H9 (cell line): ENCODE results near the gene VWC2. TPM values are rescaled to one million over a fixed set of nuclear protein-coding genes. Genes with fewer than 3 reads are reported as not detected.

Experiments used
- DNase-seq: peaks from one replicate; pipeline ENCODE4 v3.0.0-alpha.2; 2017
- H2AFZ ChIP-seq: one replicate; pipeline ENCODE4 v1.6.1; 2013; ENCODE audit warnings: mild to moderate bottlenecking, low read length, control low read depth, moderate library complexity
- H2AK5ac ChIP-seq: 2 replicates; pipeline ENCODE4 v1.6.1; 2013; ENCODE audit warnings: low read length, control low read depth, mixed read lengths; ENCODE audit not compliant: insufficient read length
- H2BK120ac ChIP-seq: one replicate; pipeline ENCODE4 v1.6.1; 2013; ENCODE audit warnings: low read depth, mild to moderate bottlenecking, low read length, control low read depth, inconsistent platforms; ENCODE audit not compliant: poor library complexity, severe bottlenecking
- H2BK12ac ChIP-seq: 2 replicates; pipeline ENCODE4 v1.6.1; 2013; ENCODE audit warnings: low read length, control low read depth, mixed read lengths, low read depth; ENCODE audit not compliant: insufficient read length
- H2BK15ac ChIP-seq: 2 replicates; pipeline ENCODE4 v1.6.1; 2013; ENCODE audit warnings: low read depth, low read length, control low read depth
- H2BK20ac ChIP-seq: one replicate; pipeline ENCODE4 v1.6.1; 2013; ENCODE audit warnings: low read depth, mild to moderate bottlenecking, low read length, control low read depth, inconsistent platforms; ENCODE audit not compliant: poor library complexity, severe bottlenecking
- H2BK5ac ChIP-seq: 2 replicates; pipeline ENCODE4 v1.6.1; 2013; ENCODE audit warnings: low read length, control low read depth, mixed read lengths; ENCODE audit not compliant: insufficient read length
- H3K14ac ChIP-seq: 2 replicates; pipeline ENCODE4 v1.6.1; 2013; ENCODE audit warnings: low read length, control low read depth; ENCODE audit not compliant: insufficient read depth
- H3K18ac ChIP-seq: 2 replicates; pipeline ENCODE4 v1.6.1; 2013; ENCODE audit warnings: low read depth, mild to moderate bottlenecking, mixed read lengths, low read length, control low read depth; ENCODE audit not compliant: insufficient read length
- H3K23ac ChIP-seq: 2 replicates; pipeline ENCODE4 v1.6.1; 2013; ENCODE audit warnings: low read length, control low read depth, mixed read lengths, low read depth; ENCODE audit not compliant: insufficient read length
- H3K23me2 ChIP-seq: 2 replicates; pipeline ENCODE4 v1.6.1; 2013; ENCODE audit warnings: low read depth, mild to moderate bottlenecking, mixed read lengths, low read length, control low read depth; ENCODE audit not compliant: insufficient read length, poor library complexity, severe bottlenecking
- H3K27ac ChIP-seq: 2 replicates; pipeline ENCODE4 v1.5.1; 2013; ENCODE audit warnings: low read length, control low read depth, mixed read lengths, low read depth; ENCODE audit not compliant: insufficient read length
- H3K27me3 ChIP-seq: 2 replicates; pipeline ENCODE4 v1.6.1; 2013; ENCODE audit warnings: low read length, control low read depth, inconsistent platforms; ENCODE audit not compliant: insufficient read depth
- H3K4ac ChIP-seq: 2 replicates; pipeline ENCODE4 v1.6.1; 2013; ENCODE audit warnings: low read depth, mild to moderate bottlenecking, control low read depth, inconsistent platforms, low read length, moderate library complexity
- H3K4me1 ChIP-seq: 2 replicates; pipeline ENCODE4 v1.6.1; 2013; ENCODE audit warnings: low read length, control low read depth, inconsistent platforms; ENCODE audit not compliant: insufficient read depth
- H3K4me2 ChIP-seq: 2 replicates; pipeline ENCODE4 v1.6.1; 2013; ENCODE audit warnings: low read length, control low read depth, mixed read lengths; ENCODE audit not compliant: insufficient read length, insufficient read depth
- H3K56ac ChIP-seq: 2 replicates; pipeline ENCODE4 v1.6.1; 2013; ENCODE audit warnings: low read depth, mild to moderate bottlenecking, mixed read lengths, low read length, control low read depth; ENCODE audit not compliant: insufficient read length
- H3K79me1 ChIP-seq: 2 replicates; pipeline ENCODE4 v1.6.1; 2013; ENCODE audit warnings: low read depth, mild to moderate bottlenecking, moderate library complexity, low read length, control low read depth, inconsistent platforms; ENCODE audit not compliant: insufficient read depth, poor library complexity, severe bottlenecking
- H3K79me2 ChIP-seq: 2 replicates; pipeline ENCODE4 v1.6.1; 2013; ENCODE audit warnings: low read length, control low read depth, inconsistent platforms; ENCODE audit not compliant: insufficient read depth
- H3K9ac ChIP-seq: 2 replicates; pipeline ENCODE4 v1.6.1; 2013; ENCODE audit warnings: low read length, control low read depth, mixed read lengths; ENCODE audit not compliant: insufficient read length; ENCODE audit errors: extremely low read depth
- H3K9me3 ChIP-seq: one replicate; pipeline ENCODE4 v1.6.1; 2013; ENCODE audit warnings: low read depth, low read length, inconsistent platforms; ENCODE audit not compliant: control insufficient read depth
- H3T11ph ChIP-seq: one replicate; pipeline ENCODE4 v1.6.1; 2013; ENCODE audit warnings: mild to moderate bottlenecking, low read length, control low read depth, inconsistent platforms
- H4K20me1 ChIP-seq: one replicate; pipeline ENCODE4 v1.6.1; 2013; ENCODE audit not compliant: control insufficient read depth, insufficient read length, insufficient read depth
- H4K5ac ChIP-seq: 2 replicates; pipeline ENCODE4 v1.6.1; 2013; ENCODE audit warnings: low read depth, mild to moderate bottlenecking, mixed read lengths, low read length, control low read depth; ENCODE audit not compliant: insufficient read length
- H4K8ac ChIP-seq: replicated peaks from 2 replicates; pipeline ENCODE4 v1.6.1; 2013; ENCODE audit warnings: low read length, control low read depth, mixed read lengths, low read depth; ENCODE audit not compliant: insufficient read length
- H4K91ac ChIP-seq: 2 replicates; pipeline ENCODE4 v1.6.1; 2013; ENCODE audit warnings: low read depth, mild to moderate bottlenecking, moderate library complexity, mixed read lengths, low read length, control low read depth; ENCODE audit not compliant: insufficient read length
- H3K27ac Mint-ChIP-seq, 3 experiments: 2 replicates in 2 of 3; 3 replicates in 1 of 3; pipeline ENCODE4 v1.8.0; 2020 to 2021; ENCODE audit warnings: mixed read lengths in 3 of 3, mild to moderate bottlenecking in 1 of 3, moderate library complexity in 1 of 3
- H3K27me3 Mint-ChIP-seq: 2 replicates; pipeline ENCODE4 v1.8.0; 2021; ENCODE audit warnings: low read depth, mild to moderate bottlenecking, moderate library complexity, mixed read lengths
- H3K36me3 Mint-ChIP-seq, 3 experiments: 2 replicates in 2 of 3; 3 replicates in 1 of 3; pipeline ENCODE4 v1.8.0; 2020 to 2021; ENCODE audit warnings: low read depth in 3 of 3, mixed read lengths in 3 of 3; ENCODE audit not compliant: insufficient read depth in 1 of 3
- H3K4me1 Mint-ChIP-seq, 2 experiments: 2 replicates each; pipeline ENCODE4 v1.8.0; 2020; ENCODE audit warnings: mixed read lengths in 2 of 2
- H3K4me3 Mint-ChIP-seq, 2 experiments: 2 replicates in 1 of 2; 3 replicates in 1 of 2; pipeline ENCODE4 v1.8.0; 2020 to 2021; ENCODE audit warnings: mild to moderate bottlenecking in 2 of 2, mixed read lengths in 2 of 2, moderate library complexity in 1 of 2
- H3K9me3 Mint-ChIP-seq, 2 experiments: 2 replicates in 1 of 2; 3 replicates in 1 of 2; pipeline ENCODE4 v1.8.0; 2020; ENCODE audit warnings: mild to moderate bottlenecking in 2 of 2, mixed read lengths in 2 of 2, moderate library complexity in 1 of 2
- CTCF ChIP-seq: fragments of 200-600 bp; sonication (generic); conservative IDR thresholded peaks from 3 replicates; pipeline ENCODE4 v1.8.0; 2021; ENCODE audit warnings: antibody characterized with exemption, mild to moderate bottlenecking
- WGBS: extraction: QIAGEN DNeasy Blood & Tissue Kit; methylation state at CpG from one replicate; pipeline ENCODE4 v1.1.7; 2013; ENCODE audit warnings: missing lambda C conversion rate, low lambda C conversion rate, mixed read lengths; ENCODE audit not compliant: insufficient read length; ENCODE audit errors: extremely low coverage; 5-methylcytosine and 5-hydroxymethylcytosine counted together
- total RNA-seq: library from RNA; stranded (reverse); gene quantifications from 2 replicates; pipeline ENCODE4 v1.2.1, GENCODE V29; 2021

The VWC2 gene
- total RNA-seq, 1 experiment from 2014 or later = 0.02 TPM

- no peak overlapping the region for H3K18ac ChIP-seq
- no peak overlapping the region; a peak in 1 of 7 replicates for H3K27ac Mint-ChIP-seq
Observed at GRCh38 chr7:49839863-49840645, 66.6 kb downstream of the VWC2 start.

More at GRCh38 chr7:49839863-49840645, 66.6 kb downstream of the VWC2 start:
- Histone ChIP-seq H2AFZ (no peak overlapping the region), H2BK5ac (no peak overlapping the region), H3K14ac (no peak overlapping the region), H3K79me2 (no peaks in the 10 kb centered on the region), H2BK15ac (no peak overlapping the region), H3K4me2 (no peak overlapping the region), H3K9me3 (no peaks in the 10 kb centered on the region), H3K23me2 (no peaks in the 10 kb centered on the region), H3K56ac (no peak overlapping the region), H2BK120ac (no peak overlapping the region), H4K91ac (no peak overlapping the region), H2AK5ac (no peak overlapping the region), H3K4me1 (no peaks in the 10 kb centered on the region), H2BK20ac (no peak overlapping the region), H3K9ac (no peak overlapping the region), H3K79me1 (no peaks in the 10 kb centered on the region), H4K5ac (no peak overlapping the region), H3K27me3 (no peaks in the 10 kb centered on the region), H2BK12ac (no peak overlapping the region), H3K4ac (no peak overlapping the region), H3K23ac (no peak overlapping the region), H3K27ac (no peak overlapping the region), H4K8ac (no peak overlapping the region), H3T11ph (no peak overlapping the region), H4K20me1 (no peaks in the 10 kb centered on the region)
- TF ChIP-seq CTCF = no peak
- WGBS = no CpG with 5 or more reads among the region's 13 CpGs
- Mint-ChIP-seq H3K36me3 (no peaks in the 10 kb centered on the region; a peak in 1 of 7 replicates), H3K4me3 (no peak overlapping the region), H3K9me3 (no peaks in the 10 kb centered on the region; a peak in 1 of 5 replicates), H3K27me3 (no peaks in the 10 kb centered on the region), H3K4me1 (no peaks in the 10 kb centered on the region)
- no peak for DNase-seq
